ENCODE data around the gene XPO5.
"Not testable (repeated sequence)": the region's sequence is repeated elsewhere in the genome, so short reads cannot be mapped to it uniquely, and the experiment has no call there.

The XPO5 gene

DNA sequence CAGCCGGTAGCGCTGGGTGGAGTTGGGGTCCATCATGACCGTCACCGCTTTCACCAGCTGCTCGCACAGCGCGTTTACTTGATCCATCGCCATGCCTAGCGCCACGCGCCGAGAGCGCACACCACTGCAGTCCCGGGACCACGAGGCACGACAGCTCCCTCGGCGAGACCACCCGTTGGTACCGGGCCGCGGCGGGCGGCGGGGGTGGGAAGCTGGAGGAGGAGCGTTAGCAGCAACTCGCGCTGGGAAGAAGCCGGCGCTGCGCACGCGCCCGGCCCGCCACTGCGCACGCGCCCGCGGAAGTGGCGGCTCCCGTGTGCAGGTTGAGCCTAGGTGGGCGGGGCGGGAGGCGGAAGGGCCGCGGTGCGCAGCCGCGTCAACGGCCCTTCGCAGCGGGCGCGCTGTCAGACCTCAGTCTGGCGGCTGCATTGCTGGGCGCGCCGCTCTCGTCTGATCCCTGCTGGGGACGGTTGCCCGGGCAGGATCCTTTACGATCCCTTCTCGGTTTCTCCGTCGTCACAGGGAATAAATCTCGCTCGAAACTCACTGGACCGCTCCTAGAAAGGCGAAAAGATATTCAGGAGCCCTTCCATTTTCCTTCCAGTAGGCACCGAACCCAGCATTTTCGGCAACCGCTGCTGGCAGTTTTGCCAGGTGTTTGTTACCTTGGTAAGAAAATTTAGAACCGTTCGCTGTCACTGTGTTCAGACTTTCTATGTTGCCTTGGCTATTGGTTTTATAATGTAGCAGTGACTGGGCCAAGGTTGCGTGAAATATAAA, at the start of gene XPO5, which contains the start of gene POLH:
XPO5 (minus strand) TSS at position 267 of the 780 bp plus-strand sequence; CDS start at position 93, 174 bp downstream.
POLH (plus strand) TSS at position 414 of the 780 bp plus-strand sequence. CDS start 6,135 bp downstream, outside the sequence.
- H3K27ac ChIP-seq, result peak within 1 kb of the TSS; percentile 94
- DNase-seq (ENCODE audit: low read depth, low spot score), result peak; percentile 70

DNA sequence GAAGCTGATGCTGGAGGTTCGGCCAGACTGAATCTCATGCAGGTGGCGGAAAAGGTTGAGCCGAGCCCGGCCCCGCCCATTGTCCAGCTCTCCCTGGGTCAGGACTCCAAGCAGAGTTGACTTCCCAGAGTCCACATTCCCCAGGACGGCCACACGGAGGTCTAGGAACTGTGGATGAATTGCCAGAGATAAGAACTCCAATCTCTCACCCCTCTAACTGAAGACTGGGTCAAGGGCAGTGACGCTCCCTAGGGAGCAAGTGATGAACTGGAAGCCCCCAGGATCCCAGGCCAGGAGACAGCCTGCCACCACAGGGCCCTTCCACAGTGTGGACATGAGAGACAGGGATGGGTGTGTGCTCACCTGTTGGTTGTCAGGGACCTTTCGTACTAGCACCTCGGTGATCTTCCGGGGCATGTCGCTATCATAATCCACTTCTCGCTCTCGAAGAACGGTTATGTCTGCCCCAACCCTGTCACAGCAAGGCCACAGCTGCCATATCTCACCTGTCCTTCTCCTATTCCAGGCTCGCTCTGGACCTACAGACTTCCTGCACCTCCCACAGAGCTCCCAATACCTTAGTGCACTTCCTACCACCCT, 49.7 kb upstream of the XPO5 start:
- peak overlapping the region; percentile 99 for H3K27ac ChIP-seq
- no peak for DNase-seq (ENCODE audit: low read depth, low spot score)

DNA sequence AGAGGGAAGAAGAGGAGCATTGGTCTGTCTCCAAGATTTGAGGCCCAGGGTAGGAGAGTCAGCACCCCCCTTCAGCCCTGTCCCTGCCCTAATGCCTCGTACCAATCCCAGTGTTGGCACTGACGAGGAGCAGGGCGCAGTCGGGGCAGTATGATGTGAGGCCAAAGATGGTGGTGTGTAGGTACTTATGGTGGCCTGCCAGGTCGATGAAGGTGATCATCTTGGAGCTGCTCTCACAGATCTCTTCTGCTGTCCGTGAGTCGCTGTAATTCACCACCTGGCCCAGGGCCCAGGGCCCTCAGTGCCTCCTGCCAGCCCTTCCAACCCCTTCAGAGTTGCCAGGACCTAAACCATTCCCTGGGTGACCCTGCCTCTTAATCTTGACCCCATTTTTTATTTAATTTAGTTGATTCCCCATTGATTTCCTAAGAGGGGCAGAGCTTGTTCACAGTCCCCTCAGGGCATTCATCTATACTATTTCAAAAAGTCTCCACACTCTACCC, 49.0 kb upstream of the XPO5 start:
- DNase-seq (ENCODE audit: low read depth, low spot score), result no peak
- peak overlapping the region; percentile 99 for H3K27ac ChIP-seq

DNA sequence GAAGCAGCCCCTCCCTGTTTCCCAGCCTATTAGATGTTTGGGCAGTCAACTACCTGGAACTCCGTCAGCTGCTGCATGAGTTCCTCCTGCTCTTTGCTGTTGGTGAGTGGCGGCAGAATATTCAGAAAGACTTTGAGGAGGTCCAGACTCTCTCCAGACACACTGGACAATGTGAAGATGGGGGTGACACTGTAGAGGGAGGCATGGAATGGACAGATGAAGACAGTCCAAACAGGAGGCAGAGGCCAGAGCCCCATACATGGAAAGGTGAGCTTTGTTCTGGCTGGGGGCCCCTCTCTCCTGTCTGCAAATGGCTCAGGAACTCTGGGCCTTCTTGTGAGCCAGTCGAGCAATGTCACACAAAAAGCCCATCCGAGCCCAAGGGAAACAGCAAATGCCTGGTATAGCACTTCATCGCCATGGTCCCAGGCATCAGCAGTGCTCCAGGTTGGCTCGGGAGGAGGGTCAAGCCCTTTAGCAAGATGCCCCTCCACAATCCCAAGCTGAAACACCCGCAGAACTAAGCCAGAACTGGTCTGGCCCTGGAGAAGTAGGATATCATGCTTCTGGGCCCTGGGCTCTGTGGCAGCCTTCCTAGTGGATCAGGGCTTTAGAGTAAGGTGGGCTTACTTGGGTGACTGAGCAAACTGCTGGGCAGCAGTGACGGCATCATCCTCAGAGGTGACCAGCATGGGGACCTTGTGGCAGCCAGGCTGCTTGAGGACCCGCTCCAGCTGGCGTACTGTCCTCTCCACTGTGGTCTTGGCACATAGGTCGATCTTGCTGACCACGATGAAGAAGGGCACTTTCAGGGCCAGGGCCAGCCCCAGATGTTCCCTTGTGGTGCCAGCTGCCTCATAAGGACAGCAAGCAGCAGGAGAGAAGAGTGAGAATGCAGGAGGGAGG, 48.3 kb upstream of the XPO5 start:
- no peak for DNase-seq (ENCODE audit: low read depth, low spot score)
- peak overlapping the region; percentile 99 for H3K27ac ChIP-seq

DNA sequence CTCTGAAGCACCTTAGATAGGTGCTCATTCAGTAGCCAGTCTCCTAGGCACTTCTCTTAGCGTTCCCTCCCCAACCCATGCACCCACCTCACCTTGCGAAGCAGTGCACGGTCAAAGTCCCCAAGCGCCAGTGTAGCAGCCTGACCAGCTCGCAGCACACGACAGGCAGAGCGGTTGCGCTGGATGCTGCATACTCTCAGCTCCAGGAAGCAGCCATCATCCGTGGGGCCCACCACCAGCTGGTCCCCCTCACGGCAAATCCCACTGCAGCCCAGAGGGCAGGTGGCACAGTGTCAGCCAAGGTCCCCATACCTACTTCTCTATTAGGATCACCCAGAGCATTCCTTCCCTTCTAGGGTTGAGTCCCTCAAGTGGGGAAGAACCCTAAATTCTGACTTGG, 46.7 kb upstream of the XPO5 start:
- H3K27ac ChIP-seq, result peak overlapping the region; percentile 99
- no peak for DNase-seq (ENCODE audit: low read depth, low spot score)

DNA sequence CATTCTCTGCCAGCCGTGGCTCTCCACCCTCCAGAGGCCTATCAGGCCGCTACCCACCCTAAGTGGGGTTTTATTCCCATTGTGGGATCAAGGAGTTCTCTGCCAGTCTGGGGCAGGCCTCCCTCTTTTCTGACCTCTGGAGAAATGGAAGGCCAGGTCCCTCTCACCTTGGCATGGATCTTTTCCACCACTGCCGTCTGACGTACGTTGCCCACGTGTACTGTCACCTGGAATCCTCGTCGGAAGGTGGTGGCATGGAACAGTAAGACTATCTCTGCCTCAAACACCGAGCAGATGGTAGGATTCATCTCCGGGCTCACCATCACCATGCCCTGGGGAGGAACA, 46.0 kb upstream of the XPO5 start:
- no peak overlapping the region for H3K27ac ChIP-seq
- DNase-seq (ENCODE audit: low read depth, low spot score), result no peak

DNA sequence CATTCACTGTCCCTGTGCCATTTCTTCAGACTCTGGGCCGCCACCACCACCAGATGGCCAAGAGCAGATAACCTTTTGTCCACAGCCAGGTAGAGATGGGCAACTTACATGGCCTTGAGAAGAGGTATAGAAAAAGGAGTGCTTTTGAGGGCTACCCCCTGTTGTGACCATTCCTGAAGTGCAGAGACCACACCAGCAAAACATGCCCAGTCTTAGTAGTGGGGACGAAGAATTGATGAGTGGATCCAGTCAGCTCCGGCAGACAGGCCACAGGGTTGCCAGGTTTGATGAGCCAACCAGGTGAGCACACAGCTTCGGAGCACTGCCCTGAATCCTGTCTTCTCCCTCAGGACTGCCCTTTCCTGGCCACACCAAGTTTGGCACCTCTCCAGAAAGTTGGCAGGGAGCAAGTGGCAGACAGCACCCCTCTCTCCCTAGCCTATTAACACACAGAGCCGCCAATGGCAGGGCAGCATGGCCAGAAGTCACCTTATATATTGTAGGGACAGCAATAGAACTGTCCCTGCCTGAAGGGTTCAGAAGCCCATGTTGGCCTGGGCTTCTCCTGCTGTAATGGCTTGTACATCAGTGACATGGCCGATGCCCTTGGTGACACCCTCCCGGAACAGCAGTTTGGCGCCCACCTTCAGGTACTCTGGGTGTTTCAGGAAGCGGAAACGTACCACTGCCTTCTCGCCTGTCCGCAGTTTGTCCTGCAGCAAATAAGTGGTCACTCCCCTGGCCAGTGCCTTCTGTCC, 45.4 kb upstream of the XPO5 start:
- no peak overlapping the region for H3K27ac ChIP-seq
- no peak for DNase-seq (ENCODE audit: low read depth, low spot score)

DNA sequence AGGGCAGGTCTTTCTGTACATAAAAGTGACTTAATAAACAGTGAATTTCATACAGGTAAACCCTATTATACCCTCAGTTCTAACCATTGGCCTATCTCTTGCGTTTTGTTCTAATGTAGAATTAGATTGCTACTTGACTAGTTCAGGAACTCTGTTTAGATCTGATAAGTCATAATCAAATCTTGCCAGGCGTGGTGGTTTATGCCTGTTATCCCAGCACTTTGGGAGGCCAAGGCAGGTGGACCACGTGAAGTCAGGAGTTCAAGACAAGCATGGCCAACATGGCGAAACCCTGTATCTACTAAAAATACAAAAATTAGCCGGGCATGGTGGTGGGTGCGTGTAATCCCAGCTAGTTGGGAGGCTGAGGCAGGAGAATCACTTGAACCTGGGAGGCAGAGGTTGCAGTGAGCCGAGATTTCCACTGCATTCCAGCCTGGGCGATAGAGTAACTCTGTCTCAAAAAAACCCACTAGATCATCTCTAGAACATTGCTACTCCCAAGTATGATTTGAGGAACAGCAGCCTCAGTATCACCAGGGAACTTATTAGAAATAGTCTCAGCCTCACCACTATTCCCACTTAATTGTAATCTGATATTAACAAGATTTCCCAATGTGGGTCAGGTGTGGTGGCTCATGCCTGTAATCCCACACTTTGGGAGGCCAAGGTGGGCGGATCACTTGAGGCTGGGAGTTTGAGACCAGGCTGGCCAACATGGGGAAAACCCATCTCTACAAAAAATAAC, 41.1 kb upstream of the XPO5 start:
- no peak for DNase-seq (ENCODE audit: low read depth, low spot score)
- H3K27ac ChIP-seq, result peak overlapping the region; percentile 8

DNA sequence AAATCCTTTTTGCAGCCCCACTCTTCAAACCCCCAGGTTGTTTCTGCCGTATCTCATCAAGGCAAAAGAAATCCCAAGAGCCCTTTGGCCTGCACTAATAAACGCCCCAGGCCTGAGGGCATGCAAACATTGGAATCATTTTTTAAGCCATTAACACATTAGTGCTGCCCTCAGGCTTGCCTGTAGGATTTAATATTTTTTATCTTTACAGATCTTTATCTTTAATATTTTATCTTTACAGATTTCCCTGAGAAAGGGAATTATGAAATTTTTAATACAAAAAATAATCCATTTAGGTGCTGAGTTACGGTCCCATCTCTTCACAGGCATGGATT, 38.5 kb upstream of the XPO5 start:
- DNase-seq (ENCODE audit: low read depth, low spot score), result no peak
- no peak overlapping the region for H3K27ac ChIP-seq

DNA sequence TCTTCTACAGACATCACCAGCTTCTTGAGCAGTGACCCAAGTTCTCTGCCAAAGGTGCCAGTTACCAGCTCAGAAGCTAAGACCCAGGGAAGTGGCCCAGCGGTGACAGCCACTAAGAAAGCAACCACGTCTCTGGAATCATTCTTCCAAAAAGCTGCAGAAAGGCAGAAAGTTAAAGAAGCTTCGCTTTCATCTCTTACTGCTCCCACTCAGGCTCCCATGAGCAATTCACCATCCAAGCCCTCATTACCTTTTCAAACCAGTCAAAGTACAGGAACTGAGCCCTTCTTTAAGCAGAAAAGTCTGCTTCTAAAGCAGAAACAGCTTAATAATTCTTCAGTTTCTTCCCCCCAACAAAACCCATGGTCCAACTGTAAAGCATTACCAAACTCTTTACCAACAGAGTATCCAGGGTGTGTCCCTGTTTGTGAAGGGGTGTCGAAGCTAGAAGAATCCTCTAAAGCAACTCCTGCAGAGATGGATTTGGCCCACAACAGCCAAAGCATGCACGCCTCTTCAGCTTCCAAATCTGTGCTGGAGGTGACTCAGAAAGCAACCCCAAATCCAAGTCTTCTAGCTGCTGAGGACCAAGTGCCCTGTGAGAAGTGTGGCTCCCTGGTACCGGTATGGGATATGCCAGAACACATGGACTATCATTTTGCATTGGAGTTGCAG, 38.0 kb upstream of the XPO5 start:
- no peak overlapping the region for H3K27ac ChIP-seq
- no peak for DNase-seq (ENCODE audit: low read depth, low spot score)

DNA sequence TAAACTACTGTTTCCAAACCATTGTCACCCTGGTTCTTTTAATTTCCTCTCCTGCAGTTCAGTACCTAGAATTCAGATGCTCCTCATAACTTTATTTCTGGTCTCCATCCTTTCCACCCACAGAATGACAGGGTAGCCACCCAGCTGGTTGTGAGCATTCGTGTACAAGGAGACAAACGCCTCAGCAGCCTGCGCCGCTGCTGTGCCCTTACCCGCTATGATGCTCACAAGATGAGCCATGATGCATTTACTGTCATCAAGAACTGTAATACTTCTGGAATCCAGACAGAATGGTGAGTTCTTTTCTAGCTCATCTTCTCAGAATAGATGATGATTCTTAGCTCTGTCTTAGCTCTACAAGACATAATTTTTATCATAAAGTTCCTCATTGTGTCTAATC, 34.6 kb upstream of the XPO5 start:
- no peak overlapping the region for H3K27ac ChIP-seq
- no peak for DNase-seq (ENCODE audit: low read depth, low spot score)

DNA sequence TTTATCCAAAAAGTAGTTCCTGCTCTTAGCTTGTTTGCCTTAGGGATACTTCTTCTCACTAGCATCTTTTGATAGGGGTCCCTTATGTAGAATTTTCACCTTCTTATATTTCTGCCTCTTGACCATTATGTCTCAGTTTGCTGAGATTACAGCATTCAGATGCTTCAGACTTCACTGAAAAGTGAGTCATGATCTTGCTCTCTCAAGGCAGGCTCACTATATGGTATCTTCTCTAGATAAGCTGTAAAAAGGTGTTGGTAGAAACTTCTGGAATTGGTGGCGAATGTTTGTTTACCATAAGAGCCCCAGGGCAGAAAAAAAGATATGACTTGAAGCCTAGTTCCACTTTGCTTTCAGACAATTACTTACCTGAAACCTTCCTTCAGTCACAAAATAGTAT, 33.6 kb upstream of the XPO5 start:
- H3K27ac ChIP-seq, result no peak overlapping the region
- DNase-seq (ENCODE audit: low read depth, low spot score), result no peak

DNA sequence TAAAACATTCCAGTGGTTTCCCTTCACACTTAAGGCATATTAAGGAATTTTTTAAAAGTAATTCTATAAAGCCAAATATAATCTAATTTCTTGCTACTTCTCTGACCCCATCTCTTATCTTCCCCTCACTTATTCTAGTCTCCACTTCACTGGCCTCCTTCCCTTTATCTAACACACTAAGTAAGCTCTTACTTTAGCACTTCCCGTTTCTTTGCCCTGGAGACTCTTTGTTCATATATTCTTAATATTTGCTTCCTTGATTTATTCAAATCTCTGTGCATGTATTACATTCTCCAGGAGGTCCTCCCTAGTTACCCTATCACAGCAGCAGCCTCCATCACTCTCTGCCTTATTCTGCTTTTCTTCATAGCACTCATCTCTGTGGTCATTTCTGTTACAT, 33.0 kb upstream of the XPO5 start:
- DNase-seq (ENCODE audit: low read depth, low spot score), result no peak
- H3K27ac ChIP-seq, result no peak overlapping the region

DNA sequence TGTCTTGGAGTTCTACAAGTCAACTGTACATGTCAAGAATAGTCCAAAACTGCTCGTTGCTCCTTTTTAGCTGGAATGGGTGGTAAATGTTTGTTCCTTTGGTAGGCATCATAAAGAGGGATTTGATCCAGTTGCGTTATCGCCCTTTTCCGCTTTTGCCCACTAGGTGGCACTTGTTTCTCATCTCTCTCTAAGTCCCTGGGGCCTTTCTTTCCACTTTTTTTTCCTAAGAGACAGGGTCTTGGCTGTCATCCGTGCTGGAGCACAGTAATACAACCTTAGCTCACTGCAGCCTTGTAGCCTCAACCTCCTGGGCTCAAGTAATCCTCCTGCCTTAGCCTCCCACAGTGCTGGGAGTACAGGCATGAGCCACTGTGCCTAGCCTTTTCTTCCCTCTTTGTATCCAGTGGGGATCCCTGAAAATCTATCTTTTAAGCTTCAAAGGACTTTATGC, 32.5 kb upstream of the XPO5 start:
- H3K27ac ChIP-seq, result no peak overlapping the region
- peak; percentile 12 for DNase-seq (ENCODE audit: low read depth, low spot score)

DNA sequence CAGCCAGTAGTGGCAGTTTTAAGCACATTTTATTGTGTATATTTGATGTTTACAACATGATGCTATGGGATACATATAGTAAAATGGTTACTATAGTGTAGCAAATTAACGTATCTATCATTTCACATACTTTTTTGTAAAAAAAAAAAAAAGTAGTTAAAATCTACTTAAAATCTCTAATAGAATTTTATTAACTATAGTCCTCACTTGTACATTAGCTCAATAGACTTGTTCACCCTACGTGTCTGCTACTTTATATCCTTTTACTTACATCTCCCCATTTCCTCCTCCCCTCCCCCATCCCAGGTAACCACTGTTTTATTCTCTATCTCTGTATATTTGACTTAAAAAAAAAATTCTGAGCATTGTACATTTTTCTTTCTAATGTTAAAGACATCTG, 30.2 kb upstream of the XPO5 start:
- H3K27ac ChIP-seq, result no peak overlapping the region
- no peak for DNase-seq (ENCODE audit: low read depth, low spot score)

DNA sequence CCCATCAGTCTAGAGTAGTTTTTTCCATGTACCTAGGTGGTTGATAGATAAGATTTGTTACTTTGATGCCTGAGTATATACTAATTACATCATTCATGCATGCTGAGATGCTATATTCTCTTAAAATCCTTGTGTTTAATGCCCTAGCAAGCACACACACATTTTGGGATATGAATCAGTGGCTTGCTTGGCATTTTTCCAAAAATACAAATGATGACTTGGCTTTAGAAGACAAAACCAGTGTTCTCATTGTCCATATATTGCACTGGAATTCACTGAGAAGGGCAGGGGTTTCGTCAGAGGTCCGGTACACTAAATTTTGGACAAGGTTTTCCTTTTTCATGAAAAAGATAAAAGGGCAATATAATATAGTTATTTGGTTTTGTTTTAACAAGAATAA, 28.3 kb upstream of the XPO5 start:
- DNase-seq (ENCODE audit: low read depth, low spot score), result peak; percentile 36
- peak overlapping the region; percentile 34 for H3K27ac ChIP-seq

DNA sequence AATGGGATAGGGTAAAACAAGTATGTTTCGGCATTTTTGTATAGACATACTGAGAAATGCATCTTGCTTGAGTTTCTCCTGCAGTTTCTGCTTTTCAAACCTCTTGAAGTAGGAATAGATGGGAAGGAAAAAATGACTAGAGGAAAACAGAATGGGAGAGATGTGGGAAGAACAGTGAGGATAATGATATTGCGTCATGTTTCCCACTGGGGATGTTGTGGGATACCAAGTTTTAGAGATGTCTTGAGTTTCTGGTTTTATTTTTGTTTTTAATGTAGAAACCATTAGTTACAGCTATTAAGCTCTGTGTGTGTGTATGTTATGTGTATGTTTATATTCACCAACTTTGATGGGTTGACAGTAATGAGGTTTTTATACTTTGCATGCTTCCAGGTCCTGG, 24.8 kb upstream of the XPO5 start:
- H3K27ac ChIP-seq, result no peak overlapping the region
- DNase-seq (ENCODE audit: low read depth, low spot score), result no peak

DNA sequence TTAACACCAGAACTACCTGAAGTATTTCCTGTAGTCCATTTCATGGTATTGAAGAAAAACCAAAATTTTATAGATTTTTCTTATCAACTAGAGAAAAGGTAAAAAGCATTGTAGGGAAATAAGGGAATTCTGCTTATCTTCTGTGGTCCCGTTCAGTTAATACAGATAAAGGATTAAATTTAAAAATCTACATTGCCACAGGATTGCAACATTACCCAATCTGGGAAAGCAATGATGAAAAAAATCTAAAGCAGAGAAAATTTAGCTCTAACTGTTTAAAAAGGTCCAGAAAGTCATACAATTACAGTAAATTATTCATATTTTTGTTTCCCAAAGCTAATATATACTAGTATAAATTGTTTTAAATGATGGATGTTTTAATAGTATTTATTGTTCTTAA, 18.1 kb upstream of the XPO5 start:
- H3K27ac ChIP-seq, result no peak overlapping the region
- no peak for DNase-seq (ENCODE audit: low read depth, low spot score)

DNA sequence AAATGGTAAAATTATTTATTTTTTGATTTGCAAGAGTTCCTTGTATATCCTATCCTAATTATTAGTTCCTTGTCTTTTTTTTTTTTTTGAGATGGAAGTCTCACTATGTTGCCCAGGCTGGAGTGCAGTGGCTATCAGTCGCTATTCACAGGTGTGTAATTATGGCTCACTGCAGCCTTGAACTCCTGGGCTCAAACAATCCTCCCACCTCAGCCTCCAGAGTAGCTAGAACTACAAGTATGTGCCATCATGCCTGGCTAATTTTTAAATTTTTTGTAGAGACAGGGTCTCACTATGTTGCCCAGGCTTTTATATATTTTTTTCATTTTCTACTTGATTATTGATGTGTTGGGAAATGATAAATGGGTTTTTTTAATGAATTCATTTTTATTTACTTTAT, 13.7 kb upstream of the XPO5 start:
- DNase-seq (ENCODE audit: low read depth, low spot score); H3K27ac ChIP-seq: not testable (repeated sequence)

All from epithelial cell of prostate (primary cell).